Measurements from ENCODE around the gene TNIK.

DNA sequence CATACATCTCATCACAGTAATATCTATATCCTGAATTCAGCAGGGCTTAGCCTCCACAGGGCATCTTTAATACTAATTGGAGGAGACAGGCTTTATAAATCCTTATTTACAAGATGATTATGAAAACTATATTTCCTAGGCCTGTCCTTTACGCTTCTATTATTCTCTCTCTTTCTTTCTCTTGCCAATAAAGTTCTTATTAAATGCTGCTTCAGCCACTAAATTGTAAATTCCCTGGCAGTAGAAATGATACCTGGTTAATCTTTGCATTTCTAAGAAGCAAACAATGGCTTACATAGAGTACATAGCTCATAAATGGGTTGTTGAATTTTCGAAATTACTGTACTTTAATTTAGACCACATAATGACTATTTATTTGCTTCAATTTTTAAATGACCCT is 43.5 kb downstream of the TNIK start:
- TF ChIP-seq CTCF (conservative IDR thresholded peaks at IDR 0.05) (no peak), ZFX (IDR thresholded peaks at IDR 0.05) (no peak)
